GM18511 (cell line): ENCODE results near the gene DRD2.

Experiments
- ATAC-seq: cut with Tn5 transposase; IDR thresholded peaks from one replicate; pipeline ENCODE4 v1.9.1; 2021; ENCODE audit warnings: mild to moderate bottlenecking, moderate library complexity; ENCODE audit not compliant: unreplicated experiment

The DRD2 gene

DNA sequence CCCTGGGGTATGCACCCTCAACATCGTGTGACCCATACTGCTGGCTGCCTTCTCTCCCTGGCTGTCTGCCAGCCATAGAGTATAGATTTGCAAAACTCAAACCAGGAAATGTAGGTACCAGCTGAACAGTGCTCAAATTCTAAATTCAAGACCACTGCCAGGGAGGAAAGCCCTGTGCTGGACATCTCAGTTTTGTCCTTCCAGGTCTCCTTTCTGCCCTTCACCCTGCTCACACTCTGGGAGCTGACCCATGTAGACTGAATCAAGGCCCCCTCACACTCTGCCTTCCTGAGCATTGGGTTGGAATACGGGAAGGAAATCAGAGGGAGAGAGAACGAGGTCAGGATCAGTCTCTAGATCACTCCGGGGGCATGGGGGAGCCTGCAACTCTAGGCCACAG is 12.4 kb upstream of the DRD2 start:
- no peak for ATAC-seq

DNA sequence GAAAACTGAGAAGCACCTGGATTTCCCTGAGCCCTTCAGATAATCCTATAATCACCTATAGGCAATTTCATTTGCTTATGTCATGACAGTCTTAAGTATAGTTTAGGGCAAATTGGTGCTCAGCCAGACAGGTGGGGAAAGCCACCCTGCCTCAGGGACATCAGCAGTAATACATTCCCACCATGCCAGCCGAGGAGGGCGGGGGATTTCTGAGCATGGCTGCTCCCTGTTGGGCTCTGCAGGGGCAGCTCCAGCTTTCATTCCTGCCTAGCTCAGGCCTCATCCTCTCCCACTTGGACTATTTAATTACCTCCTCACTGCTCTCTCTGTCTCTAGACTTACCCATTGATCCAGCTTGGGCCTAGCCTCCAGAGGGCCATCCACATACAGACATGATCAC is 9.0 kb upstream of the DRD2 start:
- ATAC-seq, result no peak

DNA sequence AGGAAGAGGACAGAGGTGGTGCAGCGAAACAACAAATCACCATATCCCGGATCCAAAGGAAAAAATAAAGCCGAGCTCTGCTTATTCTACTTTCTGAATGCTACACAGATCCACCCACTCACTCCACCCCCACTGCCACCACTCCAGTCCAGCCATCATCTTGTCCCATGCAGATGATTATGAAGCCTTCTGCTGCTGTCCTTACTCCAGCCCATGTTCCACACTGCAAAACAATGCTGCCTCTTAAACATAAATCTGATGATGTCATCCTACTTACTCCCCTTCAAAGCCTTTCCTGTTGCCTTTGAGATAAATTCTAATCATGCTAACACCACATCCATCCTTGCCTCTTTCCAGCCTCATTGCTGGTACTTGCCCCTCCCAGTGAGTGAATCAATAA is 6.5 kb upstream of the DRD2 start:
- ATAC-seq, result no peak

DNA sequence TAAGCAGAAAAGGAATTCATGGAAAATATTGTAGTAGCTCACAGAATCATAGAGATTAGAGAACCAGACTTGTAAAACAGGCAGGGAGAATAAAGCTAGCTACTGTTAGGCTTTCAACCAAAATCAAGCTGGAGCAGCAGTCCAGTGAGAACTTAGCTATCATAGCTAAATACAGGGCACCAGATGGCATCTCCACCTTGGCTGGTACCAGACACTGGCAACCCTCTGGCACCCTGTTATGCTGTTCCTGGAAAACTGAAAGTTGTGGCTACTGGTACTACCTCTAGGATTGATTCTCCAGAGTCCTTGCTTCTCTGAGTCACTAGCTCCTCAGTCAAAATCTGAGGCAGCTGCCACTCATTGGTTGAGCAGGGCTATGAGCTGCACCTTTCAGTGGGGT is 6.0 kb upstream of the DRD2 start:
- ATAC-seq, result no peak

DNA sequence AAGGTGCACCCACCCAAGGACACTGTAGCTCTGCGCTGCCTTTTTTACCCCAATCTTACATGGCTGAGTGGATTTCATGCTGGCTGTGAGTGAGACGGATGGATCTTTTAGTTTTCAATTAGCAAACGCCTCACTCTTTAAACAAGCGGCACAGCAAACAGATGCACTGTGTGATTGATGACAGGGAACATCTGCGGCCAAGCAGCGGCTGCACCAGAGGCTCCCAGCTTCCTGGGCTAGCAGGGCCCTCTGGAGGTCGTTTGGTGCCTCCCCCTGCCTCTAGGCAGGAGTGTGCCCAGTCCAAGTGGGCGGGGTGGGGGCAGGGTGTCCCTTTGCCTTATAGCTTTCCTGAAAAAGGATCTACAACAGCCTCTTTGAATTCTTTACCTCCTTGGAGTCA is 2.1 kb upstream of the DRD2 start:
- no peak for ATAC-seq

DNA sequence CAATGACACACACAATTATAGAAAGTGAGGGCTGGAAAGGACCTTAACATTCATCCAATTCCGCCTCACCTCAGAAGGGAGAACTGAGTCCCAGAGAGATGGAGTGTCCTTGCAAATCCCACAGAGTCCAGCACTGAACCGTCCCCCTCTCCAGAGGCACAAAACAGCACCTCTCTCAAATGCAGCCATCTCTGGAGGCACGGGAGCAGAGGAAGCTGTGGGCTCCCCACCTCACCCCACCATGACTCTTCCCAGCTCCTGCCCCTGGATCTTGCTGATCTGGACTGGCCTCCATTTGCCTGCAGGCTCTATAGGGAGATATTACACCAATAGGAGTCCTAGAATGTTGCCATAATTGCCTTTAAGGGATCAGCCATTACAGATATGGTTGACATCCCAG is 1.4 kb upstream of the DRD2 start:
- ATAC-seq, result no peak

DNA sequence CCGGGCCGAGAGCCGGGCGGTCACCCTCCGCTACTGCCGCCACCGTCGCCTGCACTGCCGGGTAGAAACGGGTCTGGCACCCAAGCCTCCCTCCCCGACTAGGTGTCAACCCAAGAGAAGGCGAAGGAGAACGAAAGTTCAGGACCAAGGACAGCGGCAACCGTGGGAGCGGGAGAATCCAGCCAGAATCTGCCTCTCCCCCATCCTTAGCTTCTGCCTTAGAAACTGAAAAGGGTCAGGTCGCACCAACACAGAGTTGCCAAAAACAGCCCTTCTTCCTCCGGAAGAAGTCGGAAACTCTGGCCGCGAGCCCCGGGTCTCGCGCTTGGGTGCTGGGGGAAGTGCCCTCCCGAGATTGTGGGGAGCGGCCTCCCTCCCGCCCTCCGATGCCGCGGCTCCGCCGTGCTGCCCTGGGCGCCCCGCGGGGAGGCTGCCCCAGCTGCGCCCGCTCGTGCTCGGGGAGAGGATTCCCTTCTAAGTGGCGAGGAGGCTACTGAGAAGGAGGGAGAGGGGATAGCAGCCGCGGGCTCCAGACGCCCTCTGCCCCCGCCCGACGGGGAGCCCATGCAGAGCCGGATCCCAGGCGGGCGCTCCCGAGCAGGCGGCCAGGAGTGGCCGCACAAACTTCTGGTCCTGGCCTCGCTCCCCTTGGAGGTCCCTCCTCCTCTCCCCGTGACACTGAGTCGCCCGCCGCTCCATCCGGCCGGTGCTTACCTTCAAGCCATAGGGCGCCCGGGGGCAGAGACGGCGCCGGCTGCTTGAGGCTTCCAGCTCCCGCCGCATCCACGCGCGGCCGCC is 637 bp downstream of the DRD2 start:
- ATAC-seq, result no peak

DNA sequence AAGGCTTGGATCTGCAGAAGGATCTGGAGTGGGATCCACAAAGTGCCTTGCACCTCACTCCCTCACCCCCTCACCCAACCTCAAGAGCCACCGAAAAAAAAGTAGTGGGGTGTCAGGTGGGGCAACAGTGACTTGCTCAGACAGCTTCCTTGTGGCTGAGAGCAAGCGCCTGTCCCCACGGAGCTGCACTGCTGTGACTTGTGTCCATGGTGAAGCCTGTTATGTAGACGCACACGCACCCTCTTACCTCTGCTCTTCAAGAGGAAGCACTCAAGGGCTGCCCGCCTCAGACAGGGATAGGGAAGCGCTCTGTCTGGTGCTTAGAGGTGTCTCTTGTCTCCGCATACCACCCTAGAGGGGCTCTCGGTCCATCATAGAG is 1.2 kb downstream of the DRD2 start:
- no peak for ATAC-seq

DNA sequence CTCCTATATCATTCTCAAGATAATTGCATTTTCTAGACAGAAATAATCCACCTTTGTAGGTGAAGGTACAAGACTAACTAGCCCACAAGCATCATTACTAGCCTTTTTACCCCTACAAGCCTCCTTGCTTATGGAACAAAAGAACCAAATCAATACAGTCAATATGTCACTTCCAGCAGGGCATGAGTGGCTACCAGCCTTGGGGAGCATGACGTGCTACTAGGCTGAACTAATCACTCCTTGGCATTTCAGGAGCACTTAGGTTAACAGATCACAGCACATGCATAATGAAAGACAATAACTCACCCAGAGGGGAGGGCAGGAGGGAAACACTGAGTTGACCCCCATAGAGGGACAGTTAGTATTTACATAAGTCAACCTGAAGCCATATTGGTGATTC is 2.7 kb downstream of the DRD2 start:
- ATAC-seq, result no peak

DNA sequence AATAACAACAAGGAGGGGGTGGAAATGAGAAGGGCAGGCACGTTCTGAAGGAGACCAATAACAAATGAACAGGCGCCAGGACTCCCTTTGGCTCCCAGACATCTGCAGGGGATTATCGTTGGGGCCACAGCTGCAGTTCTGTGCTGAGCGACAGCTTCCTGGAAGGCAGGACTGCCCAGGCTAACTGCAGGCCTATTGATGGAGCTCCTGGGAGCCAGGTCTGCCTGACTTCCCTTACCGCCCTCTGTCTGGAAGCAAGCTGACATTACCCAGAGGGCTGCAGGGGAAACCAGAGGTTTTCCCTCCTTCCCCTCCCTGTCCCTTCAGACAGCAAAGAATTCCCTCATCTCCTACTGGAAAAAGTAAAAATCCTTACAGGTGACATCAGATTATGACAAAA is 5.0 kb downstream of the DRD2 start:
- ATAC-seq, result no peak

DNA sequence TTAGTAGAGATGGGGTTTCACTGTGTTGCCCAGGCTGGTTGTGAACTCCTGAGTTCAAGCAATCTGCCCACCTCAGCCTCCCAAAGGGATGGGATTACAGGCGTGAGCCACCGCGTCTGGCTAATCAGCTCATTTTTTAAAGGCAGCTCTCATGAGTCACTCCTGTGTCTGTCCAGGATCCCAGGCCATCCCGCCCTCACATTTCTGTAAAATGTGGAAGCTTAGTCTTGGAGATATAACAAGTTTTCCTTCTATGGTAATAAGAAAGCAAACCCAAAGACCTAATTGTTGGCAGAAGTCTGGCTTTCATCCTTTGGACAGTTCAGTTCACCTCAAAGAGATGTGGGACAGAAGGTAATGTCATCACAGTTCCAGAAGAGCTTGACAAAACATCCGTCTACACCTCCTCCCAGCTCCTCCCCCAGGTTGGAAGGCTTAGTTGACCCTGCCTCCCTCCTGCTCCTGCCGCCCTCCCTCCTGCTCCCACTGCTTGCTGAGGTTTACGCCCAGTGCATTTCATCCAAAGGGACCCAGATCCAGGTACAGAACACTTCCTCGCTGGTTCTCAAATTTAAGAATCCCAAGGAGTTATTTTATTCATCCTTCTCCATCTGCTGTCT is 6.4 kb downstream of the DRD2 start:
- ATAC-seq, result no peak

DNA sequence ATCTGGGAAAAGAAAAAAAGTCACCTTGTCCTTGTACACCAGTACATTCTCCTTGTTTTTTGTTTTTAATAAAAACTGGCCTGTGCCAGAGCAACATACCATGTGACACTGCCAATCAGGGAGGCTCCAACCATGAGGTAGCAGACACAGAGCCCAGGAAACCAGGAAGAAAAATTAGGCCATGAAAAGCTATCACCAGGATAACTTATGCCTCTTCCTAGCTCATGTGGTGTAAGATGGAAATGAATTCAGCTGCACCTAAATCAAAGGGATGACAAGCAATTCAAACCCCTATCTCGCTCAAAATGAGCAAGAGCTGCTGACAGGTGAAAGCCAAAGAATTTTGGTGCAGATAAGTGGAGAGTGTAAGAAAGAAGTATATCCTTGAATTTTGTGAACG is 7.7 kb downstream of the DRD2 start:
- no peak for ATAC-seq

DNA sequence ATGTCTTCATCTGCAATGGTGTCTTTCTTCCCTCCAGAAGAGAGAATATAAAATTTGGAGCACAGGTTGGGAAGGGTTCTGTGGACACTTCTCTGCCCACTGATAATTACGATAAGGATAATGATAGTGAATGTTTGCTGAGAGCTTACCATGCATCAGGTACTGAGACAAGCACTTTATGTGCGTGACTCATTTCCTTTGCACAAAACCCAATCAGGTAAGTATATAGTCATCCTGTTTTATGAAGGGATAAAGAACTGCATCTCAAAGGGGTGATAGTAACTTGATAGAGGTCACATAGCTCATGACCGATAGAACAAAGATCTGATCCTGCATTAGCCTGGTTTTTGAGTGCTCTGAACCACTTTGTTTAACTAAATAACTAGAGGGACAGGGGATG is 9.4 kb downstream of the DRD2 start:
- no peak for ATAC-seq

DNA sequence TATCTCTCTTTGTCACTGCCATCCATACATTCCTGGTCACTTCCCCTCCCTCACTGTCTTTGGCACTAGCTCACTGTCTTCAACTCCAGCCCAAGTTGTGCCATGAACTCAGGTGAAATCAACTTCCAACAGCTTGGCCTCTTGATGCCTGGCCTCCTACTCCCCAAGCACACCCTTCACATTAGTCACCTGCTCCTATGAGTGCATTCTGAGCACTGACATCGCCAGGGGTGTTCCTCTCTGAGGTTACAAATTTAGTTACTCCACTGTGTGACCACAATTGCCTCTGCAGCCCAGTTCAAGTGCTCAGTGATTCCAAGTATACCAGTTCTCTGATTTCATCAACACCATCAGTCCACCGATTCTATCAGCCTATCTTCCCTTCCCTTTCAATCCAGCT is 10.8 kb downstream of the DRD2 start:
- no peak for ATAC-seq

DNA sequence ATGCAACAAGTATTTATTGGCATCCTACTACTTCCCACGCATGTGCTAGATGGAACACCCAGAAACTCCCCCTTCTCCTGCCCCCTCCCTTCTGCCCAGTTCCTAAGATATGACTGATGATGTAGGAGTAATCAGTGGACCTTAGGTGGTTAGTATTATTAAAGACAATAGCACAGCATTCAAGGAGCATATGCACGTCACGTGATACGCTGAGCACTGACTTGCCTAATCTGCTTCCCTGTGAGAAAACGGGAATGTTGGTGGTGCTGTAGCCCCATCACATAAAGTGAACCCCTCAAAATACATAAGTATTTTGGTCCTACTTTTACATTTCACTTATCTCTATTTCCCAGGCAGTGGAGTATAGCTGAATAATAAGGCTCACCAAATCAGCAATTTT is 12.4 kb downstream of the DRD2 start:
- no peak for ATAC-seq

DNA sequence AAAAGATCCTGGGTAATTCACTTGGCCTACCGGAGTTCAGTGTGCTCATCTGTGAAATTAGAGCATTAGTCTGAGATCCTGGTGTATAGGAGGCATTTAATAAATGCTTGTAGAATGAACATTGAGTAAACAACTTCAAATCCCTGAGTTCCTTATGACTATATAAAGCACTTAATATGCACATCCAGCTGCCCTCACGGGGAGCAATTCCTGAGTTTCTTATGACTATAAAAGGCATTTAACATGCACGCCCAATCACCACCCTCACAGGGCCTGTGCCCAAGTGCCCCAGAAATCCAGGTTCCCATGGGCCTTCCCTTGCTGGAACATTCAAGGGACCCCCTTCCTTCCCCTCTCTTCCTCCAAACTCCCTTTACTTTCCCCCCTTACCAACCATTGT is 13.6 kb downstream of the DRD2 start:
- ATAC-seq, result no peak

DNA sequence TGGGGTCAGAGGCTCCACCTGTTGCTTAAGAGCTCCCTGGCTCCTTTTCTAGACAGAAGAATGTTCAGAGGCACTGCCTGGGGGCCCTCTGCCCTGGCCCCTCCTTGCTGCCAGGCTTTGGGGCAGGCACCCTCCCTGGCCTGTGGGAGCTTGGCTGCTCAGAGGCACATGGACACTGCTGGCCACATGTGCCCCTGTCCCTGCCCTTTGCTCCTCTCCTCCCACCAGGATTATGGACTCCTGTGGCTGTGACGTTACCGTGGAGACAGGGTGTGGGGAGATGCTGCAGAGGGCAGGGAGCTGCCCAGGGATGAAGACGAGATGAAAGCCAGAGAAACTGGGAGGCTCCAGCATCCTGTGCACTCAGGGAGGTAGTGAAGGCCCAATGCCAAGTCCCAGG is 14.7 kb downstream of the DRD2 start:
- no peak for ATAC-seq

DNA sequence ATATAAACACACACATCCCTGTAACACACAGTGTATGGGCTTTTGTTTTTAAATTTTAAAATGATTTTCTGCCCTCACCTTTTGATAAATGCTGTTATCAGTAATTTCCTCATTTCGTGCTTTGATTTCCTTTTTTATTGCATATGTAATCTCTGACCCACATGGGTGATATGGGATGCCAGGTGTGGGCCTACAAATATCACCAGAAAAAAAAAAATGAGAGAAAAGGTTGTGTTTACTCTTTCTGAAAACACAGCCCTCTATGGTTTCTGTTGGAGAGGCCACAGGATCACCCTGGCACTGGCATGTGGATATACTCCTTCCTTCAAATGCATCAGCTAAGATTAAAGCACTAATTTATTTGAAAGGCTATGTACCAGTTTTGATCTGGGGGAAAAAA is 17.0 kb downstream of the DRD2 start:
- ATAC-seq, result no peak

DNA sequence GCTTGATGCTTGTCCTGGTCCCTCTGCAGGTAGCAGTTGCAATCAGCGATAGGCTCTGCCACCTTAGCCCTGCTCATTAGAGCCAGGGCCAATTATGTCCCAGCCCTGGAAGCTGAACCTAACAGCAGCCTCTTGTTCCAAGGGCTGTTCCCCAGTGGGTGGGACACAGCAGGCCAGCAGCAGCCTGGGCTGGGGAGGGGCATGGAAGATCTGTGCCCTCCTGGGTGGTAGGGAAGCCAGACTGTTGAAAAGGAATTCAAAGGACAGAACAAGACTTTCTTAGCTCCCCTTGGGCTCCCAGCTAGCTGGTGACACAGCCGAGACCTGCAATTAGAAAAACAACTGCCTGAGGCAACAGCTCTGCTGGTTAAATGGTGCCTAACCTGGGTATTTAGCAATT is 17.4 kb downstream of the DRD2 start:
- ATAC-seq, result no peak

DNA sequence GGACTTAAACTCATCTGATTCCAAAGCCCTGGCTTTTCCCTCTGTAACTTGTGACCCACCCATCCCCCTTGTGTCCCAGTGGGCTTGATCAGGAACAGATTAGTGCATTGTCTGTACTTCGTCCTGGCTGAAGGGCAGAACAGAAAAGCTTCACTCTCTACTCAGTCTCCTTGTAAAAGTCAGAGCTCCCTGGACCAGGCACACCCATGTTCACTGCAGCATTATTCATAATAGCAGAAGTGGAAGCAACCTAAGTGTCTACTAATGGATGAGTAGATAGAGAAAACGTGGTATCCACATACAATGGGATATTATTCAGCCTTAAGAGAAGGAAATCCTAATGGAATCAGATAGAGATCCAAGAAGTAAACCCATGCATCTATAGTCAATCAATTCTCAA is 20.7 kb downstream of the DRD2 start:
- ATAC-seq, result no peak

DNA sequence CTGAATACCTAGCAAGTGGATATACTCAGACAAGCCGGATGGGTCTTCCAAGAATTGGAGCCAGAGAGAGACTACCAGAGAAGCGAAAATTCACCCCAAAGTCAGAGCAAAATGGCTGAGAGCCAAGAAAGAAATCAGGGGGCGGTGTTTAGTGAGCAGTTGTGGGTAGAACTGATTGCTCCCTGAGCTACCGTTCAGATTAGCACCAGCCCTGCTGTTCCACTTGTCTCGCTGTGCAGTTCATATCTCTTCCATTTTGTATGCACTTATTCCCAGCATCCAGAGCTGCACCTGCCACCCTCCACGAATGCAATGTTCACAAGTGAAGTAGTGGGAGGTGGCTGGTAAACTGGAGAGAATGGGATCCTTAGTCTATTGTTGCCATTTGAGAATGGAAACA is 25.5 kb downstream of the DRD2 start:
- ATAC-seq, result no peak

DNA sequence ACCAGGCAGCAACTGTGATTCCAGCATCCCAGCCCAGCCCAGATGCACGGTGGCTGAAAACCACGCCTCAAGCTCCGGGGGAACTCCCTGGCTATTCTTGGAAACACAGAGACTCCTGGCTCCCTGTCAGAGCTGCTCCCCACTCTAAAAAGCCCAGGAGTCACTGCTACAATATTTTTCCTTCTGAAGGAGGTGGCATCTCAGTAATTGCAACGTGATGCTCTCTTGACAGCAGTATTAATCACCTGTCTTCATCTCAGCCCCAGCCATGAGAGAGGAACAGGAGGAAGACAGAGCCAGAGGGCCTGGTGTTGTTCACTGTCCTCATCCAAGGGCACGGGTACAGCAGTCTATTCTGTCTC is 26.9 kb downstream of the DRD2 start:
- ATAC-seq, result no peak
